Measurements from ENCODE around the gene TFF2.
A peak's percentile ranks its signal among the peaks of the same experiment; 100 is the strongest.

The TFF2 gene

GRCh38 chr21:42346866-42347600 lies 3.8 kb downstream of the TFF2 start:
- no peak for DNase-seq (ENCODE audit: low spot score)

DNA sequence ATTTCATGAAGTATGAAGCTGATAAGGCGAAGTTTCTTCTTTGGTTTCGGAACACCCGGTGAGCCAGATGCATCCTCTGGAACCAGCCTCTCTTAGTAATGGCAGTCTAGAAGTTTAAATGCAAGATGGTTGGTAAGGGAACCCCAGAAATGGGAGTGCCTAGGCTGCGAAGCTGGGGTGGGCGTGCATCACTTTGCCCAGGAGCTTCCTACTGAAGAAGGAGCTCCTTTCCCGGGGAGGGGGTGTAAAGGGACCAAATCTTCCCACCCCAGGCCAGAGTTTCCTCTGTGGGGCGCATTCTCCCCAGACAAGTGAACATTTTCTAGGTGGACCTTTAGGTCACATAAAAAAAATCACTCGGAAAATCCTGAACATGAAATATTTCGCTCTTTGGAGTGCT lies 4.4 kb downstream of the TFF2 start:
- no peak for DNase-seq (ENCODE audit: low spot score)

DNA sequence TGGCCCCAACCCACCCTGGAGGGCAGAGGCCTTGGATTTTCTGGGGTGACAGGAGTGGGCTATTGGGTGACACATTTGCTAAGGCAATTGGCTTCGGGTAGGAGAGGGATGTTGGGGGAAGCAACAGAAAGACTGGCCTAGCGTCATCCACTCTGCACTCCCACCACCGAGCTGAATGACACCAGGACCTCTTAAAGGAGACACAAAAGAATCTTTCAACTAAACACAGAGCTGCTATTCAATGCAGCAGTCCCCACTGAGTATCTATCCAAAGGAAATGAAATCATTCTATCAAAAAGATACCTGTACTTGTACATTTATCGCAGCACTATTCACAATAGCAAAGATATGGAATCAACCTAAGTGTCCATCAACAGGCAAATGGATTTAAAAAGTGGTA lies 6.2 kb downstream of the TFF2 start:
- DNase-seq (ENCODE audit: low spot score), result no peak

GRCh38 chr21:42343963-42344510 lies 6.8 kb downstream of the TFF2 start:
- DNase-seq (ENCODE audit: low spot score), result no peak

DNA sequence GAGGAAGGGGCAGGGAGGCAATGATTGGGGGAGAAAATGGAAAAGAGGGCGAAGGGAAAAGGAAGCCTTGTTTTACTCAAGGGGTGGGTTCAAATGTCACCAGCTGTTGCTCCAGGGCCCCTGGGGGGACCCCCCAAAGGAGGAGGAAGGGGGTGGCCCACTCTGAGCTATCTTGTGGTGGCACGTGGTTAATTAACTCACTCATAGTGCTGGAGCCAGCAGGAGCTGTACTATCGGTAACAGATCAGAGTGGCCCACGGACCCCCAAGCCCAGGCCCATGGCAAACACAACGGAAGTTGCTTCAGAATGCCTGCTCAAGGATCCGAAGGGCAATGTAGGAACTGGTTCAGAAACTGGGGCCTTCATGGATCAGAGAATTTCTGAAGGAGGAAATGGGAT lies 7.2 kb downstream of the TFF2 start:
- no peak for DNase-seq (ENCODE audit: low spot score)

DNA sequence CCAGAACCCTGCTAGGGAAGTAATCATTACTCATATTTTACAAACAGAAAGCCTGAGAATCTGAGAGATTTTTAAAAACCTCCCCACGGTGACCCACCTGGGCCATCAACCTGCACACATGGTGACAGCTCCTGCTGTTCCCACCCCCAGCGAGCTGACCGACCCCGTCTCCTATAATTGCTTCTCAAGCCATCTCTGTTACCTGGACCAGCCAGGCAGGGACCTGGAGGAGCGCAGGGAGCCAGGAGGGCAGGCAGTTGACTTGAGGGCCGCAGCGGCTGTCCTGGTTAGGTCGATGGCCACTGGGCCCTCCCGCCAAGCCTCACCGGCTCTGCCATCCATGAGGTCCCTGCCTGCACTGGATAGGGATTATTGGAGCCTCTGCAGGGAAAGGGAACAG lies 7.7 kb downstream of the TFF2 start:
- DNase-seq (ENCODE audit: low spot score), result no peak

DNA sequence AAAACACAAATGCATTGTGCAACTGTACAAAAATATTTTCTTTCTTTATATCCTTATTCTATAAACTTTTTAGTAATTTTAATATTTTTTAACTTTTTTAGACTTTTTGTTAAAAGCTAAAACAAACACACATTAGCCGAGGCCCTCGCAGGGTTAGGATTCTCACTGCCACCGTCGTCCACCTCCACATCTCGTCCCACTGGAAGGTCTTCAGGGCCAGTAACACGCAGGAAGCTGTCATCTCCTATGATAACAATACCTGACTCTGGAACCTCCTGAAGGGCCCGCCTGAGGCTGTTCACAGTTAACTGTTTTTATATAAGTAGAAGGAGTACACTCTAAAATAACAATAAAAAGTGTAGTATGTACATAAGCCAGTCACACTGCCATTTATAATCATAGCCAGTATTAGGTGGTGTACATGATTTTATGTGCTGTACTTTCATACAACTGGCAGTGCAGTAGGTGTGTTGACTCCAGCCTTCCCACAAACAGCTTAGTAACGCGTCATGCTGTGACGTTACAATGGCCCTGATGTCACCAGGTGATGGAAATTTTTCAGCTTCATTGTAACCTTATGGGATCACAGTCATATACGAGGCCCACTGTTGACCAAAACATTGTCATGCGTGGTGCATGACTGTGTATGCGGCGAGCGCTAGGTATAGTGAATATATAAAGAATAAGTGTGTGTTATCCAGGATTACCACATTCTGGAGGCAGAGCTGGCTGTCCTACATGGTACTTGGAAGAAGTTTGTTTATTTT lies 8.8 kb downstream of the TFF2 start:
- no peak for DNase-seq (ENCODE audit: low spot score)

- no peak for DNase-seq (ENCODE audit: low spot score)
Measured at GRCh38 chr21:42340187-42341050, 10.4 kb downstream of the TFF2 start.

GRCh38 chr21:42338729-42339715 lies 11.8 kb downstream of the TFF2 start:
- DNase-seq (ENCODE audit: low spot score), result no peak

GRCh38 chr21:42337830-42338728 lies 12.7 kb downstream of the TFF2 start:
- peak; percentile 54 for DNase-seq (ENCODE audit: low spot score)

GRCh38 chr21:42337276-42337675 lies 13.5 kb downstream of the TFF2 start:
- no peak for DNase-seq (ENCODE audit: low spot score)

- DNase-seq (ENCODE audit: low spot score), result peak; percentile 84
Measured at GRCh38 chr21:42336054-42336453, 14.7 kb downstream of the TFF2 start.

DNA sequence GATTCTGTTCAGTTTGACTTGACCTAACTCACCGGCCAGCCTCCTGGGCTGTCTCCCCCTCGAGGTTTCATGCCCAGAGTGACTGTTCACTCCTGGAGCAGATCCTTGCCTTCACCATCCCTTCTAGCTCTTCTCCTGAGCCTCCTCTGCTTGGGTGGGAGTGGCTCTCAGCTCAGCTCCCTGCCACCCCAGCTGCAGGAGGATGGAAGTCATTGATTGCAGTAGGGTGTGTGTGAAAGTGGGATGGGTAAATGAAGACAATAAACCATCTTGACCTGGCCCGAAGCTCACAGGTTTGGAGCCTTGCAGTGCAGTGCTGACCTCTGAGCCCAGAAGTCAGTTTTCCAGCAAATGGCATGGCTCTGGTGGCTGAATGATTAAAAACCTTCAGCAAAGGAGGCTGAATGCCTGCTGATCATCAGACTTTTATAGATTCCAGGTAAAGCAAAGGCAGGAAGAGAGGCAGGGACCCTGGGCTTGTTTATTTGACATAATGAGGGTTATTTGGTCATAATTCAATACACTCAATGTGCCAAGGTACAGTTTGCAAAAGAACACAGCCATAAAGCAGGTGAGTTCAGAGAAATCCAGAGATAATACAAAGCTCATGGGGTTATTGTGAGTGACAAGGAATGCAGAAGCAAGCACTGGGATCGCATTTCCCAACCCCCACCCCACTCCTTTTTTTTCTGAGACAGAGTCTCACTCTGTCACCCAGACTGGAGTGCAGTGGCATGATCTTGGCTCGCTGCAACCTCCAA lies 18.1 kb downstream of the TFF2 start:
- no peak for DNase-seq (ENCODE audit: low spot score)

DNA sequence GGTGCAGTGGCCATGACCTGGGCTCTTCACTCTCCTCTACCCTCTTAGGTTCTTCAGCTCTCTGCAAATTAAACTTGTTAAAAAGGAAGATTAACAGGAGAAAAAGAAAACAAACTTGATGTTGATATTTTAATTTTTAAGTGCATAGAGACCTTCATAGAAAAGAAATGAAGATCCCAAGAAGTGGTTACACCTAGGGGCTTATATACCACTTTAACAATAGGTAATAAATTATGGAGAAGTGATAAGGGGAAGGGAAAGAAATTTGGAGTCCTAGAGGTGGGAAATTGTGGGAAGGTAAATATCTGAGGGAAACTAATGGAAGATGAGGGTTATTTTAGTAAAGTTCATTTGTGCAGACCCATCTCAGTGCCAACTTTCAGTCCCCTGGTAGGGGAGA lies 19.1 kb downstream of the TFF2 start:
- DNase-seq (ENCODE audit: low spot score), result no peak

- DNase-seq (ENCODE audit: low spot score), result no peak
Measured at GRCh38 chr21:42330380-42331371, 20.1 kb downstream of the TFF2 start.

- no peak for DNase-seq (ENCODE audit: low spot score)
Measured at GRCh38 chr21:42324896-42325295, 25.9 kb downstream of the TFF2 start.

DNA sequence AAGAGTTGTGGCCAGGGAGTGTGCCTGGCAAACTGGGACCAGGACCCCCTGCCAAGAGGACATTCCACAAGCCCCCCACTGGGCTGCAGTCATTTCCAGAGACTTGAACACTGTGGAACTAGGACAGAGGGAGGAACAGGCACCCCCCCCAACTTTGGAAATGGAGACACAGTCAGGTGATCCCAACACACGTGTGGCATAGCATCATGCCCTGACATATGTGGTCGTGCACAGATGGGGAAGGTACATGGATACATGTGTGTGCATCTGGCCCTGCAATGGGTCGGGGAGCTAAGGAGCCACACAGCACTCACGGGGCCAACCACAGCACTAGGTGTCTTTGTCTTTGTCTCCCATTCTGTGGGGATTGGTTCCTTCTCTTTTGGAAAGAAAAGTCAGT lies 28.9 kb downstream of the TFF2 start:
- no peak for DNase-seq (ENCODE audit: low spot score)

- DNase-seq (ENCODE audit: low spot score), result no peak
Measured at GRCh38 chr21:42321231-42321630, 29.6 kb downstream of the TFF2 start.

Data from SW480 (cell line).